HEK293 (cell line): Measurements from ENCODE around the gene PKMYT1.

Experiments
- ZIC2 ChIP-seq: fragments of 450-650 bp; formaldehyde crosslinking; IDR thresholded peaks from 2 replicates; pipeline ENCODE4 v1.5.1; 2016; ENCODE audit warnings: missing biosample characterization, missing genetic modification characterization
- TF ChIP-seq, protein P1 (sequence below): fragments of 450-650 bp; formaldehyde crosslinking; IDR thresholded peaks from 2 replicates; pipeline ENCODE4 v1.5.1; 2016; ENCODE audit warnings: missing biosample characterization, missing genetic modification characterization

DNA sequence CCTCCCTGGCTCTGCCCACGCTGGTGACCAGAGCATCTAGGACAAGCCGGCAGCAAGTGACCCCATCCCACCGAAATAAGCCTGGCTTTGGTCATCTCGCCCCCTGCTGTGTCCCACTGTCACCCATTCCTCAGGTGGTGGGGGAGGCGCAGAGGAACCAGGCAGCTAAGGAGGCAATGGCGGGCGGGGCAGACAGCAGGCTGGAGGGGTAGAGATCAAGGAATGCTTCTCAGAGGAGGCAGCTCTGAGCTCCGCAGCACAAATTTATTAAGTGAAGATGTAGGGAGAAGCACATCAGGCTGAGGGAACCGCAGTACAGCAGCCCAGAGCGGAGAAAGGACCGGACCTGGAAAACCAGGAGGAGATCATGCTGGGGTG lies 23.7 kb downstream of the PKMYT1 start:
- TF ChIP-seq, protein P1, sequence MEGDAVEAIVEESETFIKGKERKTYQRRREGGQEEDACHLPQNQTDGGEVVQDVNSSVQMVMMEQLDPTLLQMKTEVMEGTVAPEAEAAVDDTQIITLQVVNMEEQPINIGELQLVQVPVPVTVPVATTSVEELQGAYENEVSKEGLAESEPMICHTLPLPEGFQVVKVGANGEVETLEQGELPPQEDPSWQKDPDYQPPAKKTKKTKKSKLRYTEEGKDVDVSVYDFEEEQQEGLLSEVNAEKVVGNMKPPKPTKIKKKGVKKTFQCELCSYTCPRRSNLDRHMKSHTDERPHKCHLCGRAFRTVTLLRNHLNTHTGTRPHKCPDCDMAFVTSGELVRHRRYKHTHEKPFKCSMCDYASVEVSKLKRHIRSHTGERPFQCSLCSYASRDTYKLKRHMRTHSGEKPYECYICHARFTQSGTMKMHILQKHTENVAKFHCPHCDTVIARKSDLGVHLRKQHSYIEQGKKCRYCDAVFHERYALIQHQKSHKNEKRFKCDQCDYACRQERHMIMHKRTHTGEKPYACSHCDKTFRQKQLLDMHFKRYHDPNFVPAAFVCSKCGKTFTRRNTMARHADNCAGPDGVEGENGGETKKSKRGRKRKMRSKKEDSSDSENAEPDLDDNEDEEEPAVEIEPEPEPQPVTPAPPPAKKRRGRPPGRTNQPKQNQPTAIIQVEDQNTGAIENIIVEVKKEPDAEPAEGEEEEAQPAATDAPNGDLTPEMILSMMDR (tag by site-specific recombination), result no peak
- TF ChIP-seq ZIC2 (tag by site-specific recombination), result no peak
